ENCODE measurements around the gene NKD2. TPM values are rescaled to one million over a fixed set of nuclear protein-coding genes. Genes with fewer than 3 reads are reported as not detected.
A peak's percentile ranks its signal among the peaks of the same experiment; 100 is the strongest.

The NKD2 gene
- total and polyA plus RNA-seq, 12 donors = 0.22 to 32.8 (median 10.8) TPM

DNA sequence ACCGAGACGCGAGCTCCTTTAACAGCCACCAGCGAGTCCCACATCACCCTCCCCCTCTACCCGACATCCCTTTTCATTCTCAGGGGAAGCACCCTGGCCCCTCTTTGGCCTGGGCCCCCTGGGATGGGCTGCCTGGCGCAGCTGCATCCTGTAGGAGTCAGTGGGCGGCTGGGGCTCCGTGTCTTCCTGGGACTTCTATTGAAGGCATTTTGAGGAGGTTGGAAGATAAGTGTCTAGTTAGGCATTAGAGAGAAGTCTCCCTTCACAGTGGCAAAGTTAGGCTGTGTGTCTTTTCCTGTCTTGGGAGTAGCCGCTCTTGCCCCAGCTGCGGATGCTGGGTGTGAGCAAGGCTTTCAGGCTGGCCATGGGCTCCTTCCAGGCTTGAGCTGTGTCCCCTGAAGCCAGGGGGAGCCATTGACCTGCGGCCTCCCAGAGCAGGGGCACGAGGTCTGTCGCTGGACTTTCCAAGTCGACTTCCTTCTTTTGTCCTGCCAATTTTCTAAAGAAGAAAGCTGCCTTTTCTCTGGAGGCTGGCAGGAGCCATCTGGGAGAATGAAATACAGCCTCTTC is 18.6 kb upstream of the NKD2 start:
- peaks cover 3% of the 10 kb centered on the region for H3K27me3 ChIP-seq
- WGBS, 4 donors = 27 to 38% (median 37%) methylated on average over 13 to 14 of the region's 14 CpGs
- H3K4me1 ChIP-seq (replicated peaks in 1 of 2) = peaks cover 0 to 18% of the 10 kb centered on the region in 2 donors
- TF ChIP-seq POLR2A (IDR thresholded peaks at IDR 0.05) (no peak), CTCF (IDR thresholded peaks at IDR 0.05) (peak in 5 of 6 experiments; percentile 27 to 44 (median 38))
- no peak overlapping the region for H3K4me3 ChIP-seq
- peak; percentile 52 to 80 (median 60) for DNase-seq
- H3K27ac ChIP-seq = peak overlapping the region in 3 of 5 donors; percentile 18 to 78 (median 65)
- H3K9me3 ChIP-seq (replicated peaks in 1 of 3) = no peaks in the 10 kb centered on the region
- intact Hi-C loops (cut with DNase I) = no loop called here
- H3K36me3 ChIP-seq (replicated peaks in 1 of 2) = no peaks in the 10 kb centered on the region

GRCh38 chr5:991472-992267 is 16.9 kb upstream of the NKD2 start:
- intact Hi-C loops (cut with DNase I) = no loop called here
- TF ChIP-seq POLR2A (IDR thresholded peaks at IDR 0.05) (no peak), CTCF (IDR thresholded peaks at IDR 0.05) (no peak)
- Histone ChIP-seq H3K27me3 (peaks cover 3% of the 10 kb centered on the region), H3K4me1 (replicated peaks in 1 of 2) (peaks cover 0 to 18% of the 10 kb centered on the region in 2 donors), H3K4me3 (no peak overlapping the region), H3K36me3 (replicated peaks in 1 of 2) (no peaks in the 10 kb centered on the region), H3K27ac (peak overlapping the region in 2 of 5 donors; percentile 65 to 78), H3K9me3 (replicated peaks in 1 of 3) (no peaks in the 10 kb centered on the region)
- DNase-seq = peak in 1 of 7 donors; percentile 46
- WGBS, 4 donors = 66 to 83% (median 79%) methylated on average over 7 to 12 of the region's 12 CpGs

- TF ChIP-seq POLR2A (IDR thresholded peaks at IDR 0.05) (no peak), CTCF (IDR thresholded peaks at IDR 0.05) (no peak)
- H3K4me3 ChIP-seq = no peak overlapping the region
- peaks cover 3% of the 10 kb centered on the region for H3K27me3 ChIP-seq
- H3K27ac ChIP-seq = peak overlapping the region in 2 of 5 donors; percentile 45 to 85
- H3K36me3 ChIP-seq (replicated peaks in 1 of 2) = no peaks in the 10 kb centered on the region
- intact Hi-C loops (cut with DNase I) = no loop called here
- H3K4me1 ChIP-seq (replicated peaks in 1 of 2) = peaks cover 0 to 18% of the 10 kb centered on the region in 2 donors
- WGBS, 4 donors = 76 to 87% (median 83%) methylated on average over 3 of the region's 3 CpGs
- peak in 1 of 7 donors; percentile 8 for DNase-seq
- H3K9me3 ChIP-seq (replicated peaks in 1 of 3) = no peaks in the 10 kb centered on the region
Observed at GRCh38 chr5:994272-994607, 14.4 kb upstream of the NKD2 start.

- H3K9me3 ChIP-seq (replicated peaks in 1 of 3) = no peaks in the 10 kb centered on the region
- TF ChIP-seq CTCF (IDR thresholded peaks at IDR 0.05) (no peak), POLR2A (IDR thresholded peaks at IDR 0.05) (no peak)
- peak in 2 of 7 donors; percentile 4 to 6 for DNase-seq
- H3K4me1 ChIP-seq (replicated peaks in 1 of 2) = peaks cover 0 to 14% of the 10 kb centered on the region in 2 donors
- intact Hi-C loops (cut with DNase I) = no loop called here
- H3K27me3 ChIP-seq = peaks cover 3% of the 10 kb centered on the region
- no peak overlapping the region for H3K4me3 ChIP-seq
- H3K36me3 ChIP-seq (replicated peaks in 1 of 2) = no peaks in the 10 kb centered on the region
- WGBS, 4 donors = 77 to 90% (median 80%) methylated on average over 4 of the region's 4 CpGs; no CpG with 5 or more reads in 1 of the 4 donors
- H3K27ac ChIP-seq = peak overlapping the region in 1 of 5 donors; percentile 85
Observed at GRCh38 chr5:994821-995220, 13.8 kb upstream of the NKD2 start.

Data from adrenal gland (tissue), 12 donors.